Bronchial epithelial cell (primary cell): ENCODE data around the gene DYRK1A. TPM values are rescaled to one million over a fixed set of nuclear protein-coding genes. Genes with fewer than 3 reads are reported as not detected.
"Not testable (repeated sequence)": the region's sequence is repeated elsewhere in the genome, so short reads cannot be mapped to it uniquely, and the experiment has no call there.

Experiments
- DNase-seq: peaks from one replicate; pipeline ENCODE4 v3.0.0-alpha.2; 2010; ENCODE audit warnings: low read depth
- FAIRE-seq: peaks from 2 replicates; lab custom pipeline; 2011; peaks lifted over from hg19 to GRCh38; lab: Jason Lieb, UNC
- H3K27me3 ChIP-seq: 2 replicates; pipeline ENCODE4 v1.5.1; 2011; ENCODE audit warnings: low read length; ENCODE audit not compliant: control insufficient read depth, insufficient read depth
- H3K36me3 ChIP-seq: 2 replicates; pipeline ENCODE4 v1.5.1; 2011; ENCODE audit warnings: low read length; ENCODE audit not compliant: control insufficient read depth, insufficient read depth
- H3K4me3 ChIP-seq: 2 replicates; pipeline ENCODE4 v1.5.1; 2011; ENCODE audit warnings: mild to moderate bottlenecking, low read depth, low read length, control low read depth
- total RNA-seq: library from RNA; depleted of rRNA; stranded (reverse); fragments of >200 nt; gene quantifications from 2 replicates; pipeline ENCODE4 v1.2.1, GENCODE V29; 2014
- TF ChIP-seq, protein P1 (sequence below): IDR thresholded peaks from 2 replicates; pipeline ENCODE4 v1.5.1; 2011; ENCODE audit warnings: mild to moderate bottlenecking, moderate library complexity, low read length, control low read depth, inconsistent platforms; ENCODE audit not compliant: insufficient read depth, severe bottlenecking

Gene DYRK1A
- total RNA-seq, 1 donor from 2014 or later, result 51.1 TPM

DNA sequence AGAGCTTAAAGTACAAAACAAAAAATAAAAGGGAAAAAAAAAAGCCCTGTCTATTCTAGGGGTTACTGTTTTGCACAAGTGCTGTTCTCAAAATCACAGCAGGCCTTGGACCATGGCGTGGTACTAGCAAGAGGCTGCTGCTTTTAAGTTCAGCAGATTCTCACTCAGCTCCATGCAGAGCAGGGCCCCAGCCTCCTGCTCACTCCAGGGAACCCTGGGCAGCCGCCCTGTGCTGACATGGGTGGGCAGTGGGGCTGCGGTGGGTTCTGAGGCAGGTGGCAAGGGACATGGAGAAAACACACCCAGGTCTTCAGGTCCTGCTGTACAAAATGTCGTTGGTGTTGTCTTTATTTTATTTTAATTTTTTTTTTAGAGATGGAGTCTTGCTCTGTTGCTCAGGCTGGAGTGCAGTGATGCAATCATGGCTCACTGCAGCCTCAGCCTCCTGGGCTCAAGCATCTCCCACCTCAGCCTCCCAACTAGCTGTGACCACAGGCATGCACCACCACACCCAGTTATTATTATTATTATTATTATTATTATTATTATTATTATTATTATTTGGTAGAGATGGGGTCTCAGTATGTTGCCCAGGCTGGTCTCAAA, 170.9 kb downstream of the DYRK1A start:
- TF ChIP-seq, protein P1, sequence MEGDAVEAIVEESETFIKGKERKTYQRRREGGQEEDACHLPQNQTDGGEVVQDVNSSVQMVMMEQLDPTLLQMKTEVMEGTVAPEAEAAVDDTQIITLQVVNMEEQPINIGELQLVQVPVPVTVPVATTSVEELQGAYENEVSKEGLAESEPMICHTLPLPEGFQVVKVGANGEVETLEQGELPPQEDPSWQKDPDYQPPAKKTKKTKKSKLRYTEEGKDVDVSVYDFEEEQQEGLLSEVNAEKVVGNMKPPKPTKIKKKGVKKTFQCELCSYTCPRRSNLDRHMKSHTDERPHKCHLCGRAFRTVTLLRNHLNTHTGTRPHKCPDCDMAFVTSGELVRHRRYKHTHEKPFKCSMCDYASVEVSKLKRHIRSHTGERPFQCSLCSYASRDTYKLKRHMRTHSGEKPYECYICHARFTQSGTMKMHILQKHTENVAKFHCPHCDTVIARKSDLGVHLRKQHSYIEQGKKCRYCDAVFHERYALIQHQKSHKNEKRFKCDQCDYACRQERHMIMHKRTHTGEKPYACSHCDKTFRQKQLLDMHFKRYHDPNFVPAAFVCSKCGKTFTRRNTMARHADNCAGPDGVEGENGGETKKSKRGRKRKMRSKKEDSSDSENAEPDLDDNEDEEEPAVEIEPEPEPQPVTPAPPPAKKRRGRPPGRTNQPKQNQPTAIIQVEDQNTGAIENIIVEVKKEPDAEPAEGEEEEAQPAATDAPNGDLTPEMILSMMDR, result no peak
- Histone ChIP-seq H3K27me3 (no peaks in the 10 kb centered on the region), H3K36me3 (no peaks in the 10 kb centered on the region), H3K4me3 (no peak overlapping the region)
- FAIRE-seq (no peak), DNase-seq (no peak)

DNA sequence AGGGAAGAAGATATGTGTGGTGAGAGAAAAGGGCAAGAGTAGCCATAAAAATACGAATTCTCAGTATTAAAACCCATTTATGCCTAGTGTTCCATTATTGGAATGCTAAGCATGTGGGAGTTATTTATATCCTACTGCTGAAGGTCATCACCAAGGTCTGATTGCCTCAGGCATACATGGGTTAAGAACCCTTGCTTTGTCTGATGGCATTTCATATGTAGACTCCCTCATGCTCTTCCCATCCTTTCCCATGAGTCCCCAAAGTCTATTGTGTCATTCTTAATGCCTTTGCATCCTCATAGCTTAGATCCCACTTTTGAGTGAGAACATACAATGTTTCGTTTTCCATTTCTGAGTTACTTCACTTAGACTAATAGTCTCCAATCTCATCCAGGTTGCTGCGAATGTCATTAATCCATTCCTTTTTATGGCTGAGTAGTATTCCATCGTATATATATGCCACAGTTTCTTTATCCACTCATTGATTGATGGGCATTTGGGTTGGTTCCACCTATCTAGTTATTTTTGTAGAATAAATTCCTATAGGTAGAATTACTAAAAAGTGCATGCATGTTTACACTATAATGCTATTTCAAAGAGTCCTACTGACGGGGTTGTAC, 172.5 kb downstream of the DYRK1A start:
- H3K4me3 ChIP-seq, result no peak overlapping the region
- FAIRE-seq (no peak), DNase-seq (no peak)
- no peaks in the 10 kb centered on the region for H3K27me3 ChIP-seq
- H3K36me3 ChIP-seq, result no peaks in the 10 kb centered on the region
- TF ChIP-seq, protein P1, result no peak

DNA sequence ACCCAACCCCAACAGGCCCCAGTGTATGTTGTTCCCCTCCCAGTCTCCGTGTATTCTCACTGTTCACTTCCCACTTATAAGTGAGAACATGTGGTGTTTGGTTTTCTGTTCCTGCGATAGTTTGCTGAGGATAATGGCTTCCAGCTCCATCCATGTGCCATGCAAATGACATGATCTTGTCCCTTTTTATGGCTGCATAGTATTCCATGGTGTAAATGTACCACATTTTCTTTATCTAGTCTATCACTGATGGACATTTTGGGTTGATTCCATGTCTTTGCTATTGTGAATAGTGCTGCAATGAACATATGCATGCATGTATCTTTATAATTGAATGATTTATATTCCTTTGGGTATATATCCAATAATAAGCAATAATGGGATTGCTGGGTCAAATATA, 174.6 kb downstream of the DYRK1A start:
- DNase-seq, H3K27me3 ChIP-seq, H3K4me3 ChIP-seq, FAIRE-seq, H3K36me3 ChIP-seq: not testable (repeated sequence)

DNA sequence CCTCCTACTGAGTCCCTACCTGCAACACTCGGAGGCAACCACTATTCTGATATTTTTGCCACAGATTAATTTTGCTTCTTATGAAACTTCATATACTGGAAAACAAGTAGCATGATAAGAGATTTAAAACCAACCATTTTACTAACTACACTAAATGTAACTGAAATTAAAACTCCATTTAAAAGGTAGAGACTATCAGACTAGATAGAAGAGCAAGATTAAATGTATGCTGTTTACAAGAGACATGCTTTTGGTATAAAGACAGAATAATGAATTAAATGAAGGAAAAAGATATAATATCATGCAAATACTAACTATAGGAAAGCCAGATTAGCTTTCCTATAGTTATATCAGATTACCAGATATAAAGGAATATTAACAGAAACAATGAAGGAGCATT, 175.9 kb downstream of the DYRK1A start:
- no peak for DNase-seq
- no peak for FAIRE-seq
- Histone ChIP-seq H3K4me3 (no peak overlapping the region), H3K27me3 (no peaks in the 10 kb centered on the region), H3K36me3 (no peaks in the 10 kb centered on the region)
- TF ChIP-seq, protein P1, result no peak

DNA sequence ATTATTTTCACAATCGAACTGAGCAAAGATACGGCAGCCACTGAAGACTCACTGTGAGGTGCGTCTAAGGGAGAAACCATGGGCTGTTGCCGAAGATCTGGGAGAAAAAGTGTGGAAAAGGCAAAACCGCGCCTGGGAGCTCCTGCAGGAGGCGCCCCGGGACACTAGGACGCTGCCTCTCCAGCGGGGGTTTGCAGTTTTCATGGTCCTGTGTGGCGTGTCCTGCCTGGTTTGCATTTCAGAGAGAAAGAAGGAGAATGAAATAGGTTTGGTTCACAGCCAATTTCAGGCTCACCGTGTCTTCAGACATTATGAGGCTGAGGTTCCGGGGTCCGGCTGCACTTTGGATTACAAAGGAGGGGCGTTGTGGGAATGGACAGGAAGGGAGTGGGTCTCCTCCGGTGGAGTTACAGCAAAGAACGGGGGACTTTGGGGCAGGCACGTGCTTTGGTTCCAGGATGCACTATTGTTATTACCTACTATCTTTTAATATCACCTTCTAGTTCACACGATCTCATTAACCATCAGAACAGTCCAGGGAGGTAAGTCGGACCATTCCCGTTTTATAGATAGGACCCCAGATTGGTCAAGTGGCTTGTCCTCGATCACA, 179.8 kb downstream of the DYRK1A start:
- Histone ChIP-seq H3K4me3 (no peak overlapping the region), H3K27me3 (no peaks in the 10 kb centered on the region), H3K36me3 (no peaks in the 10 kb centered on the region)
- TF ChIP-seq, protein P1, result no peak
- DNase-seq, result no peak
- FAIRE-seq, result no peak

DNA sequence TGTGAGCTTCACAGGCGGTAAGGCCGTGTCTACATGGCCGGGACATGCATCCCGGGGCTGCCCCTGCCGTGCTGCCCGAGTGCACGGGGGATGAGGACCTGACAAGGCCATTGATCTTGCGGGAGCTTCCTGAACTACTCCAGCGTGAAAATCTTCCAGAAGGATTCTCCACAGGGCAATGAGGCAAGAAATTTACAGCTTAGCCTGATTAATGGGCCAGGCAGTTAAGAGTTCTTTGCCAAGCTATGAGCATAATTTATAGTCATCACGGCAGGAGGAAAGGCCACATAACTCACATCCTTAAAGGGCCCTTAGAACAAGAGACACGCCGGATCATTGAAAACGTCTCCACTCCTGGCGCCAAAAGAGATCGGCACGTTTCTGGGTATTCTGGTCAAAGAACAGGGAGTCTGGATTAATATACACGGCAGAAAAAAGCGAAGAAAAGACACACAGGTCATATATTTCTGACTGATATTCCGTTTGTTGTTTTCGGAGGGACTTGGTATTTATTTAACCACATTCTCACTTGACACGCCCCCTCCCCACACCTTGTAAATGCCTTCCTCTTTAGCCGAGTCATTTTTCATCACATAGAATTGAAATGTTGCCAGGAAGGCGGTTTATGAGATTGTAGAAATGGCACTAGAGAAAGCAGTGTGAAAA, 180.5 kb downstream of the DYRK1A start:
- no peak overlapping the region for H3K4me3 ChIP-seq
- no peak for FAIRE-seq
- H3K36me3 ChIP-seq, result no peaks in the 10 kb centered on the region
- no peaks in the 10 kb centered on the region for H3K27me3 ChIP-seq
- TF ChIP-seq, protein P1, result no peak
- no peak for DNase-seq
